Neural cell (in vitro differentiated cells): ENCODE data around the gene HIC1. TPM values are rescaled to one million over a fixed set of nuclear protein-coding genes. Genes with fewer than 3 reads are reported as not detected.

Experiments
- H2AFZ ChIP-seq: fragments of 200-600, 300-800 bp; sonication (generic), shearing (Covaris generic); 2 replicates; pipeline ENCODE4 v1.6.0; 2014; ENCODE audit warnings: low read depth, mild to moderate bottlenecking, antibody characterized with exemption, low read length, moderate library complexity
- H3F3A ChIP-seq: fragments of 200-600 bp; shearing (Covaris generic); 2 replicates; pipeline ENCODE4 v1.6.1; 2016; ENCODE audit warnings: mild to moderate bottlenecking, moderate library complexity, mixed read lengths, antibody characterized with exemption, low read length; ENCODE audit not compliant: insufficient read depth, poor library complexity, severe bottlenecking
- H3K27ac ChIP-seq: fragments of 200-600, 300-800 bp; sonication (generic), shearing (Covaris generic); 2 replicates; pipeline ENCODE4 v1.5.1; 2014; ENCODE audit warnings: mild to moderate bottlenecking, low read length, moderate library complexity
- H3K27me3 ChIP-seq: fragments of 300-800, 200-600 bp; sonication (generic), shearing (Covaris generic); 2 replicates; pipeline ENCODE4 v1.6.0; 2014; ENCODE audit warnings: mild to moderate bottlenecking, low read depth, low read length, moderate library complexity; ENCODE audit not compliant: insufficient read depth
- H3K36me3 ChIP-seq: fragments of 300-800, 200-600 bp; sonication (generic), shearing (Covaris generic); 2 replicates; pipeline ENCODE4 v1.5.1; 2014; ENCODE audit warnings: mild to moderate bottlenecking, antibody characterized with exemption, low read length, moderate library complexity; ENCODE audit not compliant: insufficient read depth
- H3K4me2 ChIP-seq: fragments of 300-800, 200-600 bp; sonication (generic), shearing (Covaris generic); 2 replicates; pipeline ENCODE4 v1.6.0; 2014; ENCODE audit warnings: mild to moderate bottlenecking, low read length
- H3K4me3 ChIP-seq: fragments of 300-800, 200-600 bp; sonication (generic), shearing (Covaris generic); 2 replicates; pipeline ENCODE4 v1.5.1; 2014; ENCODE audit warnings: mild to moderate bottlenecking, low read length, moderate library complexity
- H3K79me2 ChIP-seq: fragments of 200-600 bp; shearing (Covaris generic); replicated peaks from 2 replicates; pipeline ENCODE4 v1.6.0; 2014; ENCODE audit warnings: mild to moderate bottlenecking, low read length, moderate library complexity; ENCODE audit not compliant: insufficient read depth
- H3K9ac ChIP-seq: fragments of 300-800, 200-600 bp; sonication (generic), shearing (Covaris generic); 2 replicates; pipeline ENCODE4 v1.6.1; 2016; ENCODE audit warnings: mild to moderate bottlenecking, low read length, mixed read lengths
- H3K9me2 ChIP-seq: fragments of 200-600 bp; shearing (Covaris generic); 2 replicates; pipeline ENCODE4 v1.6.1; 2016; ENCODE audit warnings: mild to moderate bottlenecking, low read length, mixed read lengths; ENCODE audit not compliant: insufficient read depth
- H3K9me3 ChIP-seq: fragments of 200-600, 300-800 bp; sonication (generic), shearing (Covaris generic); 2 replicates; pipeline ENCODE4 v1.6.1; 2016; ENCODE audit warnings: mild to moderate bottlenecking, mixed run types, low read length, moderate library complexity, mixed read lengths
- H4K20me1 ChIP-seq: fragments of 200-600 bp; shearing (Covaris generic); 2 replicates; pipeline ENCODE4 v1.6.1; 2016; ENCODE audit warnings: mild to moderate bottlenecking, mixed run types; ENCODE audit not compliant: insufficient read depth
- CTCF ChIP-seq: fragments of 450-650 bp; IDR thresholded peaks from 2 replicates; pipeline ENCODE4 v1.5.1; 2014; ENCODE audit warnings: antibody characterized with exemption, mild to moderate bottlenecking, moderate library complexity; ENCODE audit not compliant: poor library complexity, severe bottlenecking
- EP300 ChIP-seq: fragments of 450-650 bp; conservative IDR thresholded peaks from 2 replicates; pipeline ENCODE4 v1.6.1; 2014; ENCODE audit warnings: antibody characterized with exemption, mild to moderate bottlenecking, moderate library complexity; ENCODE audit not compliant: poor library complexity, severe bottlenecking
- EZH2 ChIP-seq: fragments of 200-600, 300-800 bp; shearing (Covaris generic), sonication (generic); IDR thresholded peaks from 2 replicates; pipeline ENCODE4 v1.6.1; 2014; ENCODE audit warnings: antibody characterized with exemption, low read length, borderline replicate concordance, mild to moderate bottlenecking; ENCODE audit not compliant: insufficient read depth, poor library complexity, severe bottlenecking
- MXI1 ChIP-seq: fragments of 450-650 bp; conservative IDR thresholded peaks from 2 replicates; pipeline ENCODE4 v1.6.1; 2014; ENCODE audit warnings: antibody characterized with exemption, mild to moderate bottlenecking; ENCODE audit not compliant: poor library complexity, severe bottlenecking
- POLR2AphosphoS5 ChIP-seq: IDR thresholded peaks from 2 replicates; pipeline ENCODE4 v1.6.1; 2012
- RAD21 ChIP-seq: fragments of 450-650 bp; conservative IDR thresholded peaks from 2 replicates; pipeline ENCODE4 v1.6.1; 2014; ENCODE audit warnings: antibody characterized with exemption, mild to moderate bottlenecking, moderate library complexity
- REST ChIP-seq: IDR thresholded peaks from 2 replicates; pipeline ENCODE4 v1.6.1; 2012; ENCODE audit warnings: borderline replicate concordance
- SMC3 ChIP-seq: fragments of 450-650 bp; conservative IDR thresholded peaks from 2 replicates; pipeline ENCODE4 v1.6.1; 2014; ENCODE audit warnings: antibody characterized with exemption, mild to moderate bottlenecking, moderate library complexity; ENCODE audit not compliant: poor library complexity
- TAF1 ChIP-seq: IDR thresholded peaks from 2 replicates; pipeline ENCODE4 v1.6.1; 2012; ENCODE audit warnings: low read depth
- polyA plus RNA-seq: library from polyadenylated mRNA; depleted of rRNA; stranded (reverse); fragments of >200 nt; gene quantifications from 2 replicates; pipeline ENCODE4 v1.2.3, GENCODE V29; 2014

The HIC1 gene
- polyA plus RNA-seq, 1 donor from 2014 or later: 2.8 TPM

GRCh38 chr17:2024572-2025219 lies 30.2 kb upstream of the HIC1 start:
- H4K20me1 ChIP-seq: no peaks in the 10 kb centered on the region
- peak overlapping the region; percentile 90 for H3K4me3 ChIP-seq
- peak overlapping the region; percentile 48 for H3K4me2 ChIP-seq
- H3K9me2 ChIP-seq: no peaks in the 10 kb centered on the region
- H3K36me3 ChIP-seq: no peaks in the 10 kb centered on the region
- H3F3A ChIP-seq: no peaks in the 10 kb centered on the region
- H3K9me3 ChIP-seq: no peaks in the 10 kb centered on the region
- H2AFZ ChIP-seq: no peak overlapping the region
- peaks cover 24% of the 10 kb centered on the region for H3K27me3 ChIP-seq
- no peaks in the 10 kb centered on the region for H3K79me2 ChIP-seq
- H3K27ac ChIP-seq: no peak overlapping the region
- peak overlapping the region; percentile 69 for H3K9ac ChIP-seq
- peak; percentile 25 for TF ChIP-seq SMC3
- no peak for TF ChIP-seq RAD21
- TF ChIP-seq EP300: no peak
- TF ChIP-seq EZH2: no peak
- no peak for TF ChIP-seq MXI1
- TF ChIP-seq REST: no peak
- peak; percentile 0 for TF ChIP-seq POLR2AphosphoS5
- no peak for TF ChIP-seq TAF1
- no peak for TF ChIP-seq CTCF

- peak within 1 kb of the TSS; percentile 69 for H3K9ac ChIP-seq
Observed at GRCh38 chr17:2025220-2025621, 29.7 kb upstream of the HIC1 start, which contains the start of gene RTN4RL1. RTN4RL1 (minus strand) TSS chr17:2025334; CDS start chr17:2024865, 469 bp downstream.

More at GRCh38 chr17:2025220-2025621, 29.7 kb upstream of the HIC1 start, which contains the start of gene RTN4RL1:
- TF ChIP-seq POLR2AphosphoS5 (peak; percentile 10), RAD21 (no peak), EP300 (no peak), SMC3 (peak; percentile 6), REST (no peak), EZH2 (no peak), MXI1 (peak; percentile 54)
- no peaks in the 10 kb centered on the region for H3F3A ChIP-seq
- H3K79me2 ChIP-seq: no peaks in the 10 kb centered on the region
- no peaks in the 10 kb centered on the region for H3K9me2 ChIP-seq
- H3K27me3 ChIP-seq: peaks cover 24% of the 10 kb centered on the region
- H3K9me3 ChIP-seq: no peaks in the 10 kb centered on the region
- peak within 1 kb of the TSS; percentile 90 for H3K4me3 ChIP-seq
- peak within 1 kb of the TSS; percentile 20 for H3K27ac ChIP-seq
- no peaks in the 10 kb centered on the region for H3K36me3 ChIP-seq
- peak within 1 kb of the TSS; percentile 48 for H3K4me2 ChIP-seq
- H4K20me1 ChIP-seq: no peaks in the 10 kb centered on the region
- peak within 1 kb of the TSS; percentile 33 for H2AFZ ChIP-seq
